ENCODE data around the gene ECM1. TPM values are rescaled to one million over a fixed set of nuclear protein-coding genes. Genes with fewer than 3 reads are reported as not detected.
A peak's percentile ranks its signal among the peaks of the same experiment; 100 is the strongest.

The ECM1 gene
- total and polyA plus RNA-seq, 2 donors (not counting 1 experiment from before 2014, with no cell fraction given), result 1.9 to 2.3 TPM

GRCh38 chr1:150487763-150488115 lies 20.2 kb upstream of the ECM1 start:
- H3K79me2 ChIP-seq (ENCODE audit: control insufficient read depth, insufficient read depth, low read length), result peaks cover 16% of the 10 kb centered on the region
- DNase-seq, result no peak
- no peaks in the 10 kb centered on the region for H4K20me1 ChIP-seq (ENCODE audit: control insufficient read depth, insufficient read depth, low read length, poor library complexity, severe bottlenecking)
- Mint-ChIP-seq H3K4me1 (peaks cover 16% of the 10 kb centered on the region), H3K27me3 (no peaks in the 10 kb centered on the region), H3K9me3 (ENCODE audit: insufficient read depth) (no peaks in the 10 kb centered on the region), H3K27ac (peak overlapping the region; percentile 98), H3K4me3 (peak overlapping the region; percentile 93)
- H3K9me3 ChIP-seq (ENCODE audit: control extremely low read depth in 1 of 3, control insufficient read depth in 2 of 3, insufficient read depth in 1 of 3, low read length in 2 of 3), result no peaks in the 10 kb centered on the region
- ChIA-PET CTCF (interaction anchor here (1.1 kb wide), 1 partner anchor 24 kb away, joined by 4 read pairs; no protein-coding TSS in a partner anchor), POLR2A (interaction anchor here (0.6 to 3.0 kb wide), 5 partner anchors 11 to 285 kb away, joined by 3 to 24 read pairs (median 5); partner anchors contain the start of genes FALEC and MCL1)
- H3K36me3 ChIP-seq (replicated peaks in 1 of 2; ENCODE audit: control extremely low read depth in 1 of 2, control insufficient read depth in 1 of 2, extremely low read depth in 1 of 2, insufficient read depth in 2 of 2, low read length in 1 of 2), result peaks cover 4 to 28% of the 10 kb centered on the region in 2 experiments
- H3K4me2 ChIP-seq (replicated peaks; ENCODE audit: low read depth, low read length, poor library complexity, severe bottlenecking), result peak overlapping the region; percentile 93
- TF ChIP-seq EZH2 (IDR thresholded peaks at IDR 0.05; ENCODE audit: borderline replicate concordance, insufficient read depth, low read depth, low read length, poor library complexity, severe bottlenecking), result no peak
- no peak for TF ChIP-seq CTCF (IDR thresholded peaks at IDR 0.05)
- peak overlapping the region; percentile 93 for H2AFZ ChIP-seq (ENCODE audit: insufficient read depth, low read depth, low read length, poor library complexity, severe bottlenecking)
- peaks cover 7 to 10% of the 10 kb centered on the region in 2 donors for H3K4me1 ChIP-seq (ENCODE audit: control insufficient read depth in 2 of 2, insufficient read depth in 2 of 2, low read length in 2 of 2)
- H3K27ac ChIP-seq (ENCODE audit: low read length in 2 of 2), result peak overlapping the region; percentile 64 to 78
- WGBS (ENCODE audit: insufficient coverage), result 0% methylated on average over 3 of the region's 7 CpGs
- H3K9ac ChIP-seq (ENCODE audit: low read length), result peak overlapping the region; percentile 97
- H3K27me3 ChIP-seq (replicated peaks in 1 of 4; ENCODE audit: control extremely low read depth in 1 of 4, control insufficient read depth in 3 of 4, insufficient read depth in 4 of 4, low read length in 3 of 4), result no peaks in the 10 kb centered on the region
- intact Hi-C loops (cut with micrococcal nuclease), result loop anchor here (1.0 to 10.0 kb wide), 7 partner anchors 28 to 677 kb away; partner anchors contain the start of genes ENSA, FALEC, LYSMD1 and MRPS21
- H3K4me3 ChIP-seq (ENCODE audit: control extremely low read depth in 1 of 5, extremely low read depth in 1 of 5, insufficient read depth in 1 of 5, low read depth in 2 of 5, low read length in 4 of 5), result peak overlapping the region; percentile 69 to 95 (median 84)
- no peak for ATAC-seq (ENCODE audit: low read depth)

GRCh38 chr1:150493175-150493574 lies 14.7 kb upstream of the ECM1 start:
- TF ChIP-seq EZH2 (IDR thresholded peaks at IDR 0.05; ENCODE audit: borderline replicate concordance, insufficient read depth, low read depth, low read length, poor library complexity, severe bottlenecking), result no peak
- TF ChIP-seq CTCF (IDR thresholded peaks at IDR 0.05), result no peak
- Histone ChIP-seq H3K27ac (ENCODE audit: low read length in 2 of 2) (no peak overlapping the region), H3K4me2 (replicated peaks; ENCODE audit: low read depth, low read length, poor library complexity, severe bottlenecking) (no peak overlapping the region), H3K79me2 (ENCODE audit: control insufficient read depth, insufficient read depth, low read length) (peaks cover 6% of the 10 kb centered on the region), H3K36me3 (replicated peaks in 1 of 2; ENCODE audit: control extremely low read depth in 1 of 2, control insufficient read depth in 1 of 2, extremely low read depth in 1 of 2, insufficient read depth in 2 of 2, low read length in 1 of 2) (peaks cover 4 to 56% of the 10 kb centered on the region in 2 experiments), H3K27me3 (replicated peaks in 1 of 4; ENCODE audit: control extremely low read depth in 1 of 4, control insufficient read depth in 3 of 4, insufficient read depth in 4 of 4, low read length in 3 of 4) (no peaks in the 10 kb centered on the region), H2AFZ (ENCODE audit: insufficient read depth, low read depth, low read length, poor library complexity, severe bottlenecking) (no peak overlapping the region), H3K9ac (ENCODE audit: low read length) (no peak overlapping the region), H3K4me1 (ENCODE audit: control insufficient read depth in 2 of 2, insufficient read depth in 2 of 2, low read length in 2 of 2) (peaks cover under 1 to 1% of the 10 kb centered on the region in 2 donors), H4K20me1 (ENCODE audit: control insufficient read depth, insufficient read depth, low read length, poor library complexity, severe bottlenecking) (no peaks in the 10 kb centered on the region), H3K4me3 (ENCODE audit: control extremely low read depth in 1 of 5, extremely low read depth in 1 of 5, insufficient read depth in 1 of 5, low read depth in 2 of 5, low read length in 4 of 5) (no peak overlapping the region), H3K9me3 (ENCODE audit: control extremely low read depth in 1 of 3, control insufficient read depth in 2 of 3, insufficient read depth in 1 of 3, low read length in 2 of 3) (no peaks in the 10 kb centered on the region)
- intact Hi-C loops (cut with micrococcal nuclease), result no loop called here
- CTCF ChIA-PET, result no interaction called here
- Mint-ChIP-seq H3K4me3 (no peak overlapping the region), H3K4me1 (peaks cover 5% of the 10 kb centered on the region), H3K27me3 (no peaks in the 10 kb centered on the region), H3K27ac (no peak overlapping the region), H3K9me3 (ENCODE audit: insufficient read depth) (no peaks in the 10 kb centered on the region)
- POLR2A ChIA-PET, result interaction anchor here (0.7 kb wide), 1 partner anchor 343 kb away, joined by 3 read pairs; the partner anchor contains the start of gene PLEKHO1
- DNase-seq (no peak), ATAC-seq (ENCODE audit: low read depth) (no peak)
- 100% methylated on average over 3 of the region's 8 CpGs for WGBS (ENCODE audit: insufficient coverage)
